K562 (cell line): ENCODE measurements around the gene CBFA2T2. TPM values are rescaled to one million over a fixed set of nuclear protein-coding genes. Genes with fewer than 3 reads are reported as not detected.
A peak's percentile ranks its signal among the peaks of the same experiment; 100 is the strongest.

Experiments used
- ATAC-seq: fragments of 200-7000 bp; cut with Tn5 transposase; 3 replicates; pipeline ENCODE4 v1.9.1; 2020; ENCODE audit warnings: moderate library complexity
- BruUV-seq: library from RNA; stranded (reverse); fragments of 400-500 nt; replicated peaks from 2 replicates; lab custom pipeline; 2021; lab: Mats Ljungman, UMichigan
- CTCF ChIA-PET: fragments of 300-600 bp; formaldehyde crosslinking; extraction: SDS; loops from one replicate; lab custom pipeline; 2021; ENCODE audit warnings: low intra/inter-chr PET ratio; lab: Yijun Ruan, JAX
- POLR2A ChIA-PET: fragments of 300-600, 350-650 bp; sonication (Branson Sonifier 250); formaldehyde crosslinking; extraction: SDS; loops from one replicate; lab custom pipeline; 2021; ENCODE audit warnings: antibody characterized with exemption, inconsistent platforms; lab: Yijun Ruan, JAX
- DNase-seq, 4 experiments: peaks; one replicate each; pipeline versions ENCODE4 v3.0.0 to v3.0.0-alpha.2; 2011 to 2018; ENCODE audit warnings: low spot score in 3 of 4, mixed read lengths in 3 of 4; ENCODE audit errors: extremely low read depth in 1 of 4
- FAIRE-seq: peaks from 2 replicates; lab custom pipeline; 2011; peaks lifted over from hg19 to GRCh38; lab: Jason Lieb, UNC
- H2AFZ ChIP-seq: 2 replicates; pipeline ENCODE4 v1.6.0; 2011; ENCODE audit warnings: low read depth, low read length, control low read depth, inconsistent platforms
- H3K27ac ChIP-seq: fragments of 200-600 bp; 3 replicates; pipeline ENCODE4 v1.8.0; 2011; ENCODE audit warnings: low read depth, mild to moderate bottlenecking, control low read depth, inconsistent platforms, low read length, moderate library complexity, mixed read lengths; ENCODE audit errors: extremely low read depth
- H3K27me3 ChIP-seq, 2 experiments: fragments of 300-600 bp in 1 of 2; 2 replicates in 1 of 2; 3 replicates in 1 of 2; pipeline versions ENCODE4 v1.6.0 to v1.8.0; 2011; ENCODE audit warnings: inconsistent platforms in 2 of 2, low read length in 2 of 2, mild to moderate bottlenecking in 1 of 2, mixed read lengths in 1 of 2, moderate library complexity in 1 of 2; ENCODE audit not compliant: control insufficient read depth in 2 of 2, insufficient read depth in 2 of 2
- H3K36me3 ChIP-seq: fragments of 300-600 bp; 3 replicates; pipeline ENCODE4 v1.8.0; 2011; ENCODE audit warnings: mild to moderate bottlenecking, low read length, inconsistent platforms; ENCODE audit not compliant: control insufficient read depth, insufficient read depth
- H3K4me1 ChIP-seq, 2 experiments: fragments of 200-600 bp in 1 of 2; replicated peaks in 1 of 2; 2 replicates in 1 of 2; 3 replicates in 1 of 2; pipeline versions ENCODE4 v1.5.1 to v1.8.0; 2011; ENCODE audit warnings: inconsistent platforms in 2 of 2, low read length in 2 of 2, mild to moderate bottlenecking in 1 of 2, mixed read lengths in 1 of 2, moderate library complexity in 1 of 2; ENCODE audit not compliant: control insufficient read depth in 2 of 2, insufficient read depth in 2 of 2
- H3K4me2 ChIP-seq: 2 replicates; pipeline ENCODE4 v1.6.1; 2011; ENCODE audit warnings: low read length, control low read depth, inconsistent platforms, mixed read lengths; ENCODE audit not compliant: insufficient read depth
- H3K4me3 ChIP-seq: fragments of 200-600 bp; sonication (generic), shearing (Covaris generic); 2 replicates; pipeline ENCODE4 v1.5.1; 2016; ENCODE audit warnings: control low read depth, inconsistent platforms
- H3K79me2 ChIP-seq: fragments of 200-600 bp; 3 replicates; pipeline ENCODE4 v1.8.0; 2011; ENCODE audit warnings: low read length, inconsistent platforms; ENCODE audit not compliant: control insufficient read depth, insufficient read depth
- H3K9ac ChIP-seq, 2 experiments: 2 replicates each; pipeline versions ENCODE4 v1.6.0 to v1.6.1; 2011; ENCODE audit warnings: low read depth in 2 of 2, low read length in 2 of 2, control low read depth in 1 of 2, inconsistent platforms in 1 of 2, mild to moderate bottlenecking in 1 of 2, mixed read lengths in 1 of 2; ENCODE audit not compliant: insufficient read depth in 1 of 2
- H3K9me1 ChIP-seq: one replicate; pipeline ENCODE4 v1.6.0; 2011; ENCODE audit warnings: inconsistent platforms, mild to moderate bottlenecking, low read length, moderate library complexity; ENCODE audit not compliant: control insufficient read depth, insufficient read depth
- H3K9me3 ChIP-seq: replicated peaks from 2 replicates; pipeline ENCODE4 v1.5.1; 2011; ENCODE audit warnings: low read depth, low read length, inconsistent platforms; ENCODE audit not compliant: control insufficient read depth, insufficient read depth
- H4K20me1 ChIP-seq: replicated peaks from 2 replicates; pipeline ENCODE4 v1.6.1; 2011; ENCODE audit warnings: low read length, inconsistent platforms, mixed read lengths; ENCODE audit not compliant: control insufficient read depth, insufficient read depth
- ARID3B ChIP-seq: fragments of 250-450 bp; sonication (Bioruptor Pico); IDR thresholded peaks from 2 replicates; pipeline ENCODE4 v1.4.0; 2020; ENCODE audit warnings: borderline replicate concordance
- C11orf30 ChIP-seq: fragments of 450-650 bp; IDR thresholded peaks from 2 replicates; pipeline ENCODE4 v1.6.1; 2016; ENCODE audit warnings: low read depth, mild to moderate bottlenecking
- FOXA1 ChIP-seq: fragments of 450-650 bp; IDR thresholded peaks from 2 replicates; pipeline ENCODE4 v1.6.1; 2016; ENCODE audit warnings: mild to moderate bottlenecking, borderline replicate concordance
- FOXJ3 ChIP-seq: sonication (generic); formaldehyde crosslinking; IDR thresholded peaks from 2 replicates; pipeline ENCODE4 v1.4.0; 2020; ENCODE audit warnings: mild to moderate bottlenecking, missing genetic modification reagents
- KDM5B ChIP-seq: fragments of 200-600 bp; sonication (generic); IDR thresholded peaks from 2 replicates; pipeline ENCODE4 v1.6.1; 2012; ENCODE audit warnings: low read depth, mild to moderate bottlenecking, moderate library complexity, low read length, control low read depth, inconsistent platforms; ENCODE audit not compliant: insufficient replicate concordance
- LEF1 ChIP-seq: fragments of 450-650 bp; IDR thresholded peaks from 2 replicates; pipeline ENCODE4 v1.6.1; 2016; ENCODE audit warnings: mild to moderate bottlenecking
- MAFF ChIP-seq: IDR thresholded peaks from 2 replicates; pipeline ENCODE4 v1.6.1; 2012; ENCODE audit warnings: low read length, improper control_type of control experiment
- MAFG ChIP-seq: fragments of 450-650 bp; conservative IDR thresholded peaks from 2 replicates; pipeline ENCODE4 v1.6.1; 2016; ENCODE audit warnings: missing genetic modification characterization, missing compliant biosample characterization
- MTF1 ChIP-seq: fragments of 250-450 bp; sonication (Bioruptor Pico); IDR thresholded peaks from 2 replicates; pipeline ENCODE4 v1.9.0; 2021; ENCODE audit warnings: moderate library complexity, mild to moderate bottlenecking, inconsistent platforms, borderline replicate concordance
- NFE2L1 ChIP-seq: fragments of 450-650 bp; IDR thresholded peaks from 2 replicates; pipeline ENCODE4 v1.6.1; 2016; ENCODE audit warnings: missing genetic modification characterization, low read depth, mild to moderate bottlenecking, missing compliant biosample characterization, moderate library complexity, borderline replicate concordance
- NFIC ChIP-seq: fragments of 450-650 bp; IDR thresholded peaks from 2 replicates; pipeline ENCODE4 v1.6.1; 2017; ENCODE audit warnings: mild to moderate bottlenecking, inconsistent platforms
- NR3C1 ChIP-seq: sonication (generic); formaldehyde crosslinking; IDR thresholded peaks from 2 replicates; pipeline ENCODE4 v1.8.1; 2022; ENCODE audit warnings: missing genetic modification reagents
- PATZ1 ChIP-seq: fragments of 250-450 bp; sonication (Bioruptor Pico); IDR thresholded peaks from 2 replicates; pipeline ENCODE4 v1.5.0; 2020; ENCODE audit warnings: mild to moderate bottlenecking, borderline replicate concordance
- RBM34 ChIP-seq: fragments of 200-400 bp; formaldehyde crosslinking; IDR thresholded peaks from 2 replicates; pipeline ENCODE4 v1.6.1; 2018; ENCODE audit warnings: low read length, borderline replicate concordance; ENCODE audit not compliant: insufficient read depth
- SAFB ChIP-seq: fragments of 200-400 bp; formaldehyde crosslinking; IDR thresholded peaks from 2 replicates; pipeline ENCODE4 v1.6.1; 2017; ENCODE audit warnings: low read depth, low read length, borderline replicate concordance
- SMARCC2 ChIP-seq: fragments of 450-650 bp; IDR thresholded peaks from 2 replicates; pipeline ENCODE4 v1.6.1; 2017; ENCODE audit warnings: antibody characterized with exemption, moderate library complexity, mild to moderate bottlenecking, low read depth
- SMC3 ChIP-seq: conservative IDR thresholded peaks from 2 replicates; pipeline ENCODE4 v1.6.1; 2011; ENCODE audit warnings: low read depth, low read length, improper control_type of control experiment; ENCODE audit not compliant: insufficient read depth
- SRSF7 ChIP-seq: fragments of 200-400 bp; formaldehyde crosslinking; optimal IDR thresholded peaks from 2 replicates; pipeline ENCODE3; 2017; ENCODE audit warnings: mild to moderate bottlenecking, low read depth, low read length
- ZNF263 ChIP-seq: sonication (generic); formaldehyde crosslinking; IDR thresholded peaks from 2 replicates; pipeline ENCODE4 v1.8.0; 2022; ENCODE audit warnings: mild to moderate bottlenecking, missing genetic modification reagents, borderline replicate concordance
- ZNF316 ChIP-seq: fragments of 450-650 bp; IDR thresholded peaks from 2 replicates; pipeline ENCODE4 v1.6.1; 2016
- ZNF507 ChIP-seq: conservative IDR thresholded peaks from 2 replicates; pipeline ENCODE4 v1.6.1; 2017; ENCODE audit warnings: missing genetic modification characterization, missing compliant biosample characterization
- WGBS: fragments of 100-300 bp; shearing (Covaris generic); methylation state at CpG from one replicate; pipeline ENCODE4 v1.1.6; 2016; ENCODE audit warnings: low coverage, mixed read lengths; ENCODE audit not compliant: insufficient coverage; ENCODE audit errors: missing lambda C conversion rate; 5-methylcytosine and 5-hydroxymethylcytosine counted together
- in situ Hi-C: fragments of 300-500 bp; cut with MboI; formaldehyde crosslinking; loops from 4 replicates; pipeline ENCODE4 v1.15.0; 2018; ENCODE audit warnings: inconsistent platforms, mixed read lengths
- intact Hi-C: fragments of 100-400 bp; cut with micrococcal nuclease; formaldehyde crosslinking; loops from 2 replicates; pipeline ENCODE4 v1.14.2; 2022
- polyA plus RNA-seq, 8 experiments: library from polyadenylated mRNA; depleted of rRNA in 4 of 8; stranded (reverse) in 5 of 8; unstranded in 3 of 8; fragments of >200 nt; fragmentation: Nextera tagmentation in 2 of 8; fragmentation: Illumina TruSeq in 1 of 8; extraction: Ambion mirVana in 2 of 8; extraction: Trizol in 1 of 8; gene quantifications; 2 replicates each; pipeline versions ENCODE4 v1.2.1 to v1.2.3, GENCODE V29; 2011 to 2014; ENCODE audit warnings: inconsistent platforms in 1 of 8, missing spikeins in 1 of 8
- total RNA-seq, 7 experiments: library from RNA; depleted of rRNA in 6 of 7; stranded (reverse); fragments of >200 nt in 6 of 7; fragmentation: Illumina TruSeq in 2 of 7; extraction: Trizol in 2 of 7; gene quantifications; 2 replicates each; pipeline versions ENCODE4 v1.2.1 to v1.2.3, GENCODE V29; 2011 to 2021; ENCODE audit warnings: low replicate concordance in 1 of 7

CBFA2T2 gene
- total and polyA plus RNA-seq, 9 of the 15 experiments (the other 6 are each of a cell fraction or from before 2014, with no cell fraction given), result 0.27 to 9.6 (median 5.8) TPM

- no peak for TF ChIP-seq ZNF507 (tag)
- TF ChIP-seq NR3C1 (CRISPR knock-in tag), result no peak
- no peak for TF ChIP-seq FOXJ3 (CRISPR knock-in tag)
- TF ChIP-seq SMARCC2, result no peak
Measured at GRCh38 chr20:33645072-33645358, 155.1 kb downstream of the CBFA2T2 start (continued).

- WGBS, result 53% methylated on average over 2 of the region's 2 CpGs
- BruUV-seq, result no TSS peak
- POLR2A ChIA-PET, result interaction anchor here (0.6 to 1.0 kb wide), 2 partner anchors 9 to 82 kb away, joined by 3 read pairs; no protein-coding TSS in a partner anchor
- no peak for TF ChIP-seq FOXA1
- TF ChIP-seq NFE2L1, result no peak
- TF ChIP-seq ZNF316, result 0 out of 2 replicates have a peak, but pooled peaks have one; percentile 21
- no peak for TF ChIP-seq ZNF263 (CRISPR knock-in tag)
- TF ChIP-seq LEF1, result no peak
- peak; percentile 50 for TF ChIP-seq MAFG (tag)
- TF ChIP-seq C11orf30, result peak; percentile 34; the same call in 1 of the 2 replicates
- no peak for TF ChIP-seq SRSF7
- TF ChIP-seq SMC3, result no peak
- no peak for TF ChIP-seq PATZ1
- no peak for TF ChIP-seq KDM5B
- TF ChIP-seq MAFF, result peak; percentile 27; the same call in 1 of the 2 replicates
- no peak for TF ChIP-seq ARID3B (CRISPR knock-in tag)
- no peak for TF ChIP-seq RBM34
- TF ChIP-seq NFIC, result no peak
- TF ChIP-seq MTF1 (CRISPR knock-in tag), result no peak
- no peak for TF ChIP-seq SAFB
Measured at GRCh38 chr20:33645396-33645795, 155.5 kb downstream of the CBFA2T2 start.

More at GRCh38 chr20:33645396-33645795, 155.5 kb downstream of the CBFA2T2 start:
- no peaks in the 10 kb centered on the region; the same call in 1 of the 2 replicates for H3K9me3 ChIP-seq
- CTCF ChIA-PET, result no interaction called here
- H2AFZ ChIP-seq, result no peak overlapping the region
- no peak overlapping the region for H3K27ac ChIP-seq
- DNase-seq (no peak), FAIRE-seq (no peak), ATAC-seq (no peak)
- no peaks in the 10 kb centered on the region for H3K27me3 ChIP-seq
- H4K20me1 ChIP-seq, result peaks cover 9% of the 10 kb centered on the region; the same call in 1 of the 2 replicates
- intact Hi-C loops, result no loop called here
- no peak overlapping the region for H3K4me2 ChIP-seq
- H3K9me1 ChIP-seq, result peaks cover 9% of the 10 kb centered on the region
- H3K79me2 ChIP-seq, result no peaks in the 10 kb centered on the region
- peaks cover 21% of the 10 kb centered on the region; the same call in 2 of the 3 replicates for H3K36me3 ChIP-seq
- H3K9ac ChIP-seq, result no peak overlapping the region
- H3K4me1 ChIP-seq, result peaks cover 3 to 20% of the 10 kb centered on the region in 2 experiments; a peak in 2 of 5 replicates
- in situ Hi-C loops, result no loop called here
- no peak overlapping the region for H3K4me3 ChIP-seq
